Measurements from ENCODE around the gene RDH13. TPM values are rescaled to one million over a fixed set of nuclear protein-coding genes. Genes with fewer than 3 reads are reported as not detected.

The RDH13 gene
- total and polyA plus RNA-seq, 9 donors: 7.8 to 17.3 (median 11.8) TPM

GRCh38 chr19:55018216-55018615 lies 44.7 kb downstream of the RDH13 start:
- H3K4me1 ChIP-seq (ENCODE audit: insufficient read depth): no peaks in the 10 kb centered on the region
- H3K9me3 ChIP-seq: no peaks in the 10 kb centered on the region
- DNase-seq: no peak
- H3K27ac ChIP-seq: no peak overlapping the region
- 86 to 88% (median 87%) methylated on average over 15 of the region's 15 CpGs for WGBS, 3 donors
- intact Hi-C loops (cut with DNase I): no loop called here
- no peaks in the 10 kb centered on the region for H3K27me3 ChIP-seq
- no peak for TF ChIP-seq EP300 (IDR thresholded peaks at IDR 0.05)
- TF ChIP-seq, protein P1, sequence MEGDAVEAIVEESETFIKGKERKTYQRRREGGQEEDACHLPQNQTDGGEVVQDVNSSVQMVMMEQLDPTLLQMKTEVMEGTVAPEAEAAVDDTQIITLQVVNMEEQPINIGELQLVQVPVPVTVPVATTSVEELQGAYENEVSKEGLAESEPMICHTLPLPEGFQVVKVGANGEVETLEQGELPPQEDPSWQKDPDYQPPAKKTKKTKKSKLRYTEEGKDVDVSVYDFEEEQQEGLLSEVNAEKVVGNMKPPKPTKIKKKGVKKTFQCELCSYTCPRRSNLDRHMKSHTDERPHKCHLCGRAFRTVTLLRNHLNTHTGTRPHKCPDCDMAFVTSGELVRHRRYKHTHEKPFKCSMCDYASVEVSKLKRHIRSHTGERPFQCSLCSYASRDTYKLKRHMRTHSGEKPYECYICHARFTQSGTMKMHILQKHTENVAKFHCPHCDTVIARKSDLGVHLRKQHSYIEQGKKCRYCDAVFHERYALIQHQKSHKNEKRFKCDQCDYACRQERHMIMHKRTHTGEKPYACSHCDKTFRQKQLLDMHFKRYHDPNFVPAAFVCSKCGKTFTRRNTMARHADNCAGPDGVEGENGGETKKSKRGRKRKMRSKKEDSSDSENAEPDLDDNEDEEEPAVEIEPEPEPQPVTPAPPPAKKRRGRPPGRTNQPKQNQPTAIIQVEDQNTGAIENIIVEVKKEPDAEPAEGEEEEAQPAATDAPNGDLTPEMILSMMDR (IDR thresholded peaks at IDR 0.05): no peak
- no peak for TF ChIP-seq POLR2A (IDR thresholded peaks at IDR 0.05)
- H3K36me3 ChIP-seq: no peaks in the 10 kb centered on the region
- H3K4me3 ChIP-seq: no peak overlapping the region

- no peak for DNase-seq
- no peaks in the 10 kb centered on the region for H3K4me1 ChIP-seq (ENCODE audit: insufficient read depth)
- H3K4me3 ChIP-seq: no peak overlapping the region
- intact Hi-C loops (cut with DNase I): no loop called here
- no peaks in the 10 kb centered on the region for H3K36me3 ChIP-seq
- 53 to 77% (median 54%) methylated on average over 3 of the region's 3 CpGs for WGBS, 3 donors
- H3K9me3 ChIP-seq: no peaks in the 10 kb centered on the region
- TF ChIP-seq, protein P1 (IDR thresholded peaks at IDR 0.05): no peak
- TF ChIP-seq POLR2A (IDR thresholded peaks at IDR 0.05) (no peak), EP300 (IDR thresholded peaks at IDR 0.05) (no peak)
- no peaks in the 10 kb centered on the region for H3K27me3 ChIP-seq
- no peak overlapping the region for H3K27ac ChIP-seq
These were observed 46.9 kb downstream of the RDH13 start for GRCh38 chr19:55016017-55016416.

DNA sequence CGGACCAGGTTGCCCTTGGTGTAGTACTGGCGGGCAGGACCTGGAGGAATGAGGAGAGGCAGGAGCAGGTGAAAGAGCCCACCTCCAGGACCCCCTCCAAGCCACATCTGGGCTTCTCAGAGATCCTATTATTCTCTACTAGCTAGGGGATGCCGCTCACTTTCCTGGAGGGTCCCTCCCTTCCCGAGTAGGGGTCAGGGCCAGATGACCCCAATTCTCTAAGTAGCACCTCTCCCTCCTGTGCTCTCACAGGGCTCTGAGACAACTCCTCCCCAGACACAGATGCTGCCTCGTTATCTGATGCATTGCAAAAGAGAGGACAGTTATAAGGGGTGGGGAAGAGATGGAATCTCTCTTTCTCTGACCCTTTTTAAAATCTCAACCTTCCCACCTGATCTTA lies 47.8 kb downstream of the RDH13 start:
- 56 to 62% (median 58%) methylated on average over 5 of the region's 5 CpGs for WGBS, 3 donors
- TF ChIP-seq POLR2A (IDR thresholded peaks at IDR 0.05) (no peak), EP300 (IDR thresholded peaks at IDR 0.05) (no peak)
- TF ChIP-seq, protein P1 (IDR thresholded peaks at IDR 0.05): no peak

GRCh38 chr19:55014714-55015113 lies 48.2 kb downstream of the RDH13 start:
- 70 to 76% (median 75%) methylated on average over 19 to 22 of the region's 22 CpGs for WGBS, 3 donors
- no peaks in the 10 kb centered on the region for H3K36me3 ChIP-seq
- no peak overlapping the region for H3K4me3 ChIP-seq
- DNase-seq: no peak
- H3K9me3 ChIP-seq: no peaks in the 10 kb centered on the region
- no peaks in the 10 kb centered on the region for H3K4me1 ChIP-seq (ENCODE audit: insufficient read depth)
- no peak for TF ChIP-seq POLR2A (IDR thresholded peaks at IDR 0.05)
- no peak for TF ChIP-seq EP300 (IDR thresholded peaks at IDR 0.05)
- TF ChIP-seq, protein P1 (IDR thresholded peaks at IDR 0.05): no peak
- H3K27ac ChIP-seq: no peak overlapping the region
- intact Hi-C loops (cut with DNase I): no loop called here
- H3K27me3 ChIP-seq: no peaks in the 10 kb centered on the region

More for the DNA sequence above, 47.8 kb downstream of the RDH13 start:
- Histone ChIP-seq H3K27me3 (no peaks in the 10 kb centered on the region), H3K36me3 (no peaks in the 10 kb centered on the region), H3K4me3 (no peak overlapping the region), H3K9me3 (no peaks in the 10 kb centered on the region), H3K4me1 (ENCODE audit: insufficient read depth) (no peaks in the 10 kb centered on the region), H3K27ac (no peak overlapping the region)
- intact Hi-C loops (cut with DNase I): no loop called here
- no peak for DNase-seq

Measured in ovary (tissue), 9 donors.